HL-60 (cell line): ENCODE measurements around the gene TJP1.

ENCODE experiments used
- CTCF ChIP-seq: IDR thresholded peaks from one replicate; pipeline ENCODE4 v1.5.1; 2011; ENCODE audit warnings: low read length, control low read depth, inconsistent platforms; ENCODE audit not compliant: insufficient read depth
- GABPA ChIP-seq: IDR thresholded peaks from 2 replicates; pipeline ENCODE4 v1.6.1; 2012; ENCODE audit warnings: low read depth
- POLR2AphosphoS5 ChIP-seq: IDR thresholded peaks from 2 replicates; pipeline ENCODE4 v1.6.1; 2012; ENCODE audit warnings: low read depth
- TF ChIP-seq, protein P1 (sequence below): IDR thresholded peaks from 2 replicates; pipeline ENCODE4 v1.6.1; 2012; ENCODE audit warnings: low read depth; ENCODE audit not compliant: insufficient replicate concordance

GRCh38 chr15:29785136-29785535 is 37.1 kb downstream of the TJP1 start:
- TF ChIP-seq CTCF: no peak
- TF ChIP-seq POLR2AphosphoS5: no peak
- TF ChIP-seq, protein P1, sequence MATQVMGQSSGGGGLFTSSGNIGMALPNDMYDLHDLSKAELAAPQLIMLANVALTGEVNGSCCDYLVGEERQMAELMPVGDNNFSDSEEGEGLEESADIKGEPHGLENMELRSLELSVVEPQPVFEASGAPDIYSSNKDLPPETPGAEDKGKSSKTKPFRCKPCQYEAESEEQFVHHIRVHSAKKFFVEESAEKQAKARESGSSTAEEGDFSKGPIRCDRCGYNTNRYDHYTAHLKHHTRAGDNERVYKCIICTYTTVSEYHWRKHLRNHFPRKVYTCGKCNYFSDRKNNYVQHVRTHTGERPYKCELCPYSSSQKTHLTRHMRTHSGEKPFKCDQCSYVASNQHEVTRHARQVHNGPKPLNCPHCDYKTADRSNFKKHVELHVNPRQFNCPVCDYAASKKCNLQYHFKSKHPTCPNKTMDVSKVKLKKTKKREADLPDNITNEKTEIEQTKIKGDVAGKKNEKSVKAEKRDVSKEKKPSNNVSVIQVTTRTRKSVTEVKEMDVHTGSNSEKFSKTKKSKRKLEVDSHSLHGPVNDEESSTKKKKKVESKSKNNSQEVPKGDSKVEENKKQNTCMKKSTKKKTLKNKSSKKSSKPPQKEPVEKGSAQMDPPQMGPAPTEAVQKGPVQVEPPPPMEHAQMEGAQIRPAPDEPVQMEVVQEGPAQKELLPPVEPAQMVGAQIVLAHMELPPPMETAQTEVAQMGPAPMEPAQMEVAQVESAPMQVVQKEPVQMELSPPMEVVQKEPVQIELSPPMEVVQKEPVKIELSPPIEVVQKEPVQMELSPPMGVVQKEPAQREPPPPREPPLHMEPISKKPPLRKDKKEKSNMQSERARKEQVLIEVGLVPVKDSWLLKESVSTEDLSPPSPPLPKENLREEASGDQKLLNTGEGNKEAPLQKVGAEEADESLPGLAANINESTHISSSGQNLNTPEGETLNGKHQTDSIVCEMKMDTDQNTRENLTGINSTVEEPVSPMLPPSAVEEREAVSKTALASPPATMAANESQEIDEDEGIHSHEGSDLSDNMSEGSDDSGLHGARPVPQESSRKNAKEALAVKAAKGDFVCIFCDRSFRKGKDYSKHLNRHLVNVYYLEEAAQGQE: no peak
- no peak for TF ChIP-seq GABPA
